ENCODE measurements around the gene ADGRG1.
A peak's percentile ranks its signal among the peaks of the same experiment; 100 is the strongest.

ADGRG1 gene

DNA sequence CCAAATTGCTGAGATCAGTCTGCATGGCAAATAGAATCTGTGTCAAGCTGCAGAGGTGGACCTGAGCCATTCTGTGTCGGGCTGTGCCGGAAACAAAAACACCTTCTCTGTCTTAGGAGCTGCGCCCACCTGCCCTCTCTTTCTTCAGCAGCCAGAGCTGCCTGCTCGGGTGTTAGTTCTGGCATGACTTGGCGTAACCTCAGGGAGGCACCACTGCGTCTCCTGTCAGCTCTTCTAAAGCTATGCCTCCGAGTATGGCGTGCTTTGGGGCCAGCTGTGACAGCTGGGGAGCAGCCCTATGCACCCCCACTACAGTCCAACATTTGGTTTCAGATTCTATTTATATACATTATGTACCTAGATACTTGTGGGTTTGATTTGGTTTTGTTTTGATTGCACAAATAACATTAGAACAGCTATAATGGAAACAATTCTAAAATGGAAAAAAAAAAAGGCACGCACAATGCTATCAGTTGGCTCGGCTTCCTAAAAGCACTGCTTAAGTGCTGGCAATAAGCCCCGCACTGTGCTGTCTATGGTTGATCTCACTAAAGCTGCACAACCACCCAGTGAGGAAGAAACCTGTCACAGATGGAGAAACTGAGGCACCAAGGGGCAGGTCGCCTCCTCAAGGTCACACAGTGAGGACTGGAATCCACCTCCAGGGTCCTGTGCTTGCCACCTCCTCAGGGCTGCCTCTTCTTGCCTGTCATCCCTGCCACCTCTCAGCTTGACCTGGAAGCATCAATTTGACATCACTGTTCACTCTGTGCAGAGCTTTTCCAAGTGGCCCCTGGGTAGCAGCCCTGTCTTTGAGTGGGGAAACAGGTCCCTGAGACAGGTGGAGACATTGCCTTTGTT lies 18.7 kb upstream of the ADGRG1 start:
- Histone ChIP-seq H3K9me3 (no peaks in the 10 kb centered on the region), H3K4me3 (ENCODE audit: low read depth, low read length) (no peak overlapping the region), H3K27me3 (no peaks in the 10 kb centered on the region), H3K36me3 (no peaks in the 10 kb centered on the region), H3K4me1 (peaks cover 38% of the 10 kb centered on the region)
- DNase-seq, result no peak
- peak; percentile 37 for TF ChIP-seq CTCF (IDR thresholded peaks at IDR 0.05; ENCODE audit: low read depth, low read length)

DNA sequence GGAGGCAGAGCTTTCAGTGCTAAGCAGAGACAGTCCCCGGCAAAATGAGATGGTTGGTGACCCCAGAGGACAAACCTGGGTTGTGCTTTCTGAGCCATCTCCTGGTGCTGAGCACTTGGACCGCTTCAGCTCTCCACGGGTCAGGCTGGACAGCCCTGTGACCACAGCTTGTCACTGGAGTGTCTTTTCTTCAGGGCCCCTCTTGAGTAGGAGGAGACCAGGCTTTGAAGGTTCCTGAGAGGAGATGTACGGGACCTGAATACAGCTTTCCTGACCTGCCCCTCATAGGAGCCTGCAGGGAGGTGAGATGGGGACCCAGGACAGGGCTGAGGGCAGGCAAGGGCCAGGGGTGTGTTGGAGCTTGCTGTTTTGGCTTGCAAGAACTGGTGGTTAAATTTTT lies 17.8 kb upstream of the ADGRG1 start:
- peaks cover 38% of the 10 kb centered on the region for H3K4me1 ChIP-seq
- no peaks in the 10 kb centered on the region for H3K27me3 ChIP-seq
- no peaks in the 10 kb centered on the region for H3K36me3 ChIP-seq
- no peaks in the 10 kb centered on the region for H3K9me3 ChIP-seq
- no peak for TF ChIP-seq CTCF (IDR thresholded peaks at IDR 0.05; ENCODE audit: low read depth, low read length)
- H3K4me3 ChIP-seq (ENCODE audit: low read depth, low read length), result no peak overlapping the region
- DNase-seq, result no peak

DNA sequence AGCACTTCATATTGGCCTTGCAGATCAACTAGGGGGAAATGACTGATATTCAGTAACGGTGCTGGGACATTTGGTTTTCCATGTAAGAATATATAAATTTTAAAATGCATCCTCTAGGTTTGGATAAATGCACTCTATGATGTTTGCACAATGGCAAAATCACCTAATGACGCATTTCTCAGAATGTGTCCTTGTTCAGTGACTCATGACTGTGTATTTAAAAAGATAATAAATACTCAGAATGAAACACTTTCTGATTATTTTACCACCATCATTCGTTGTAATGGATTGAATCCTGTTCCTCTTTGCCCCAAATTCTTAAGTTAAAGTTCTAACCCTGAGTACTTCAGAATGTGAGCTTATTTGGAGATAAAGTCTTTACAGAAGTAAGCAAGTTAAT lies 17.2 kb upstream of the ADGRG1 start:
- Histone ChIP-seq H3K36me3 (no peaks in the 10 kb centered on the region), H3K9me3 (no peaks in the 10 kb centered on the region), H3K4me1 (peaks cover 37% of the 10 kb centered on the region), H3K4me3 (ENCODE audit: low read depth, low read length) (no peak overlapping the region), H3K27me3 (no peaks in the 10 kb centered on the region)
- no peak for TF ChIP-seq CTCF (IDR thresholded peaks at IDR 0.05; ENCODE audit: low read depth, low read length)
- DNase-seq, result no peak

DNA sequence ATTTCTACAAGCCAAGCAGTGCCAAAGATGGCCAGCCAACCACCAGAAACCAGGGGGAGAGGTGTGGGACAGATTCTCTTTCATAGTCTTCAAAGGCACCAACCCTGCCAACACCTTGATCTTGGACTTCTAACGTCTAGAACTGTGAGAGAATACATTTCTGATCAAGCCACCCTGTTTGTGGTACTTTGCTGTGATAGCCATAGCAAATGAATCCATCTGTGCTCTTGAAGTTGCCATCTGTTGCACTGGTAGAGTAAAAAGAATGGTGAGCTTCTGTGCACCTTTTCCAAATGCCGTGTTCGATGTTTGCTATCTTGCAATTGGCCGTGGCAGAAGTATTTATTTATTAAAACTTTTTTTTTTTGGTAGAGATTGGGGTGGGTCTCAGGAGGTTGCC lies 16.7 kb upstream of the ADGRG1 start:
- no peaks in the 10 kb centered on the region for H3K9me3 ChIP-seq
- no peak overlapping the region for H3K4me3 ChIP-seq (ENCODE audit: low read depth, low read length)
- peaks cover 32% of the 10 kb centered on the region for H3K4me1 ChIP-seq
- no peaks in the 10 kb centered on the region for H3K27me3 ChIP-seq
- no peak for DNase-seq
- no peak for TF ChIP-seq CTCF (IDR thresholded peaks at IDR 0.05; ENCODE audit: low read depth, low read length)
- H3K36me3 ChIP-seq, result no peaks in the 10 kb centered on the region

GRCh38 chr16:57612494-57612893 lies 15.9 kb upstream of the ADGRG1 start:
- Histone ChIP-seq H3K36me3 (no peaks in the 10 kb centered on the region), H3K9me3 (no peaks in the 10 kb centered on the region), H3K4me3 (ENCODE audit: low read depth, low read length) (no peak overlapping the region), H3K27me3 (no peaks in the 10 kb centered on the region), H3K4me1 (peaks cover 27% of the 10 kb centered on the region)
- no peak for DNase-seq
- TF ChIP-seq CTCF (IDR thresholded peaks at IDR 0.05; ENCODE audit: low read depth, low read length), result no peak

DNA sequence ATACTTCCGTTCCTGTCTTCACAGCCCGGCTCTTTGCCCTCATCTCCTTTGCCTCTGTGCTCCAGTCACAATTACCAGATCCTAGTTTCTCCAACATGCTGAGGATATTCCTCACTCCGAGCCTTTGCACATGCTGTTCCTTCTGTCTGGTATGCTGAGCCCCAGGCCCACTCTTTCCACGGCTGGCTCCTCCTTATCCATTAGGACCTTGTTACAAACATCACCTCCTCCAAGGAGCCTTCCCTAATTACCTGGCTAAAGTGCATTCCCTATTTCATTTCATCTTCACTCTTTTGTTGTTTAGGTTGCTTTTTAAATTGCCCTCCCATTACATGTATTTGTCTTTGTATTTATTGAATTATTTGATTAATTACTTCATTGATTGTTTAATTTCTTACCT lies 14.9 kb upstream of the ADGRG1 start:
- no peaks in the 10 kb centered on the region for H3K27me3 ChIP-seq
- H3K4me1 ChIP-seq, result peaks cover 21% of the 10 kb centered on the region
- no peak for TF ChIP-seq CTCF (IDR thresholded peaks at IDR 0.05; ENCODE audit: low read depth, low read length)
- no peaks in the 10 kb centered on the region for H3K9me3 ChIP-seq
- no peak overlapping the region for H3K4me3 ChIP-seq (ENCODE audit: low read depth, low read length)
- no peak for DNase-seq
- H3K36me3 ChIP-seq, result no peaks in the 10 kb centered on the region
